HG03045 (cell line): ENCODE results near the gene SCN5A.

Experiments used
- ATAC-seq: cut with Tn5 transposase; IDR thresholded peaks from one replicate; pipeline ENCODE4 v1.9.1; 2021; ENCODE audit warnings: mild to moderate bottlenecking, moderate library complexity; ENCODE audit not compliant: unreplicated experiment

Gene SCN5A

DNA sequence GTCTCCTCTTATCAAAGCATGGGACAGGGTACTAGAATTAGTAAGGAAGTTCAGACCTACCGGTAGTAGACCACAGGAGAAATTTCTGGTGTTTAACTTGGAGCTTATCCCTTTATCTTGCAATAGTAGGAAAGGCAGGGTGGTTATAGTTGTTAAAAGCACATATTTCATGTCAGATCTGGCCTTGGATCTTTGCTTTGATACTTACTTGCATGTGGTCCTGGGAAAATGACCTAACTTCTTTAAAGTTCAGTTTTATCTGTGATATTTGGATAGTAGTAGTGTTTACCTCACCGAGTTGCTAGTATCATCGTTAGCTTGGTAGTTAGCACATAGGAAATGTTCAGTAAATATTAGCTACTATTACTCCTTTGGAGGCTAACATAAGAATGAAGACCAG is 137.9 kb downstream of the SCN5A start:
- no peak for ATAC-seq

GRCh38 chr3:38510631-38511030 is 138.9 kb downstream of the SCN5A start:
- ATAC-seq, result no peak

- no peak for ATAC-seq
These were observed 139.8 kb downstream of the SCN5A start for GRCh38 chr3:38509732-38510131.

GRCh38 chr3:38507120-38507519 is 142.4 kb downstream of the SCN5A start:
- ATAC-seq, result peak; percentile 92

DNA sequence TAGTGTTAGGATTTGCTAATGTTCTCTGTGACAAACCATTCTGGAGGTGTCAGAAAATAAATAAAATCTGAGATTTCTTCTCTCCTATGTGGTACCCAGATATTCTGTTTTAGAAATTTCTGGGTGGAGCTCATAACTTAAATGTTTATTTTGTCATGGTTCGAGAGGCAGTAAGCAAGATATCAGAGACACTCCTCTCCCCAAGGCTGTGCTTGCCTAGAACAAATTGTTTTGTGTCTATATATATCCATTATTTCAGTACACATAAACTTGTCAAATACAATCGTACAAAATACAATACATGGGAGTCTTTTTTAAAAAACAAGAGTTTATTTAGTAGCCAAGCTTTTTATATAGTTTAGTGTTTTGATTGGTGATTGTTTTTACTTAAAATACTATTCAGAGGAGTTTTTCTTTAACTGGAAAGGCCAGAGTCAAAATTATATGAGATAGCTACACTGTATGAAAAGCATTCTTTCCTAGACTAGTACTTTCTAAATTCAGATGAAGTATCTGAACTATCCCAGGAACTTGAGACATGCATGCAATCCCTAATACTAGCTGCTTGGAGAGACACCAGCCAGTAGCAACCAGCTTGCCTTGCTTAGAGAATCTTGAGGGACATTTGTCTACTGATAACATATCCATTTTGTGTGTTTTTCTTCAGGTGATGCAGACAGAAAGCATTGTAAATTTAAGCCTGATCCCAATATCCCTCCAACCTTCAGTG is 148.6 kb downstream of the SCN5A start:
- no peak for ATAC-seq
